Amygdala (tissue), 56 donors: Measurements from ENCODE around the gene GCDH.
A peak's percentile ranks its signal among the peaks of the same experiment; 100 is the strongest.

ENCODE experiments used
- DNase-seq, 56 donors: peaks; one replicate each; lab custom pipeline; 2025; lab: John Stamatoyannopoulos, UW

GCDH gene

DNA sequence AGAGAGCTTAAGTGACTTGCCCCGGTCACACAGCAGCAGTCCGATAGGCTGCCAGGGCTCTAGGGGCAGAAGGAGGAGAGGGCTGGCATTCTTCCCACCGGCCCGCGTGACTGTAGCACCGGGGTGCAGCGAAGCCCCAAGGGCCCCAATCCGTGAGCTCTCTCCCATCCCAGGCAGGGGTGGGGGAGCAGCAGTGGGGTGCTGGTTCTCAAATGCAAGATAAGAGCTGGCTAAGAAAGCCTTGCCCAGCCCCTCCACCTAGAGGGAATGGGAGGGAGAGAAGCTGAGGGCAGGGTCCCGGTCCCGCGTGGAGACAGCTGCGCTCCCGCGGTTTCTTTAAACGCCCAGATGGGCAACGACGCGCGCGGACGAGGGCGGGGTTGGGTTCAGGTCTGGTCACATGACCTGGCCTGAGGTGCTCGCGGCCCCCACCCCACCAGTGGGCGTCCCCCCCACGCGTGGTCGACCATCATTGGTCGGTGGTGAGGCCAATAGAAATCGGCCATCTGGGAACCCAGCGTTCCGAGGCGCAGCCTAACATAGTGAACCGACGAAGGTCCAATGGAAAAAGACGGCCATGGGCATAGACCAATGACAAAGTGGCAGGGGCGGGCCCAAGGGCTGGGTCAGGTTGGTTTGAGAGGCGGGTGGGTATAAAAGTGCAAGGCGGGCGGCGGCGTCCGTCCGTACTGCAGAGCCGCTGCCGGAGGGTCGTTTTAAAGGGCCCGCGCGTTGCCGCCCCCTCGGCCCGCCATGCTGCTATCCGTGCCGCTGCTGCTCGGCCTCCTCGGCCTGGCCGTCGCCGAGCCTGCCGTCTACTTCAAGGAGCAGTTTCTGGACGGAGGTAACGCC, 47.2 kb downstream of the GCDH start, which contains the start of gene CALR:
TSS of gene CALR (plus strand) at position 683 of the 852 bp plus-strand sequence. CDS start at position 754, 71 bp downstream.
- DNase-seq = peak in 55 of 56 donors; percentile 76 to 100 (median 99)

DNA sequence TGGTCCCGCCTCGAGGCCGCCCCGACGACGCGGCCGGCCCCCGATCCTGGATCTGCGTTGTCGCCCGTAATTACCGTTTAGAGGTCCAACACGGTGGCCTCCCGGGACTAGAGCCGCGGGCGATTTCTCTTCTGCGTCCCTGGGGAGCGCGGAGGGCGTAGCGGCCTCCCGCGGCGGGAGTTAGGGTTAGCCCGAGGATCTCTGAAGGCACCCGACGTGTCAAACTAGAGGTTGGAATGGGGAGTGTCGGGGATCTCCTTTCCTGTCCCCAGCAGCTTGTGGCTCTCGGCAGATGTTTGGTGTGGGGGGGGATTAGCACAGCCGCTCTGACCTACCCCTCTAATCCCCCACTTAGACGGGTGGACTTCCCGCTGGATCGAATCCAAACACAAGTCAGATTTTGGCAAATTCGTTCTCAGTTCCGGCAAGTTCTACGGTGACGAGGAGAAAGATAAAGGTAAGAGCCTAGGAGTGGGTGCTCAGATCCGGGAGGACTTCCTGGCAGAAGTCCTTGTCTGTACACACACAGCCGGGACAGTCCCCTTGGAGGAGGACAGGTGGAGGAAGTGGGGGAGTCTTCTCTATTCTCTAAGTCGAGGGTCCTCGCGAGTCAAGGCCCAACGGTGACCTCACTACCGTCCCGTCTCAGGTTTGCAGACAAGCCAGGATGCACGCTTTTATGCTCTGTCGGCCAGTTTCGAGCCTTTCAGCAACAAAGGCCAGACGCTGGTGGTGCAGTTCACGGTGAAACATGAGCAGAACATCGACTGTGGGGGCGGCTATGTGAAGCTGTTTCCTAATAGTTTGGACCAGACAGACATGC, 48.0 kb downstream of the GCDH start:
- peak in 4 of 56 donors; percentile 9 to 47 (median 24) for DNase-seq

- DNase-seq = no peak
Observed at GRCh38 chr19:12939975-12940423, 49.0 kb downstream of the GCDH start.

DNA sequence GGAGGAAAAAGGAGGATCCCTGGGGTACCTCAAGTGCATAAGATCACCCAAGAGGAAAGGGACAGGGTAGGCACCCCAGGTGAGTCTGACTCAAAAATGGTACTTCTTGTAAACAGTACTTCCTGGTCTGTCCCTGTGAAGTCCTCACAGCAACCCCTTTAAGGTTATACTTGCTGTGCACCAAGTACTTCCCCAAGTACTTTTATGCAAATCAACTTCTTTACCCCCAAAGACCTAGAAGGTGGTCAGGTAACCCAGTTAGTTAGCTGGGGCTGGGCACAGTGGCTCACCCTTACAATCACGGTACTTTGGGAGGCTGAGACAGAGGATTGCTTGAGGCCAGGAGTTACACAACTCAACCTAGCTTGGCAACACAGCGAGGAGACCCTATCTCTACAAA, 49.9 kb downstream of the GCDH start:
- no peak for DNase-seq

- no peak for DNase-seq
Observed at GRCh38 chr19:12943437-12944044, 52.6 kb downstream of the GCDH start.

DNA sequence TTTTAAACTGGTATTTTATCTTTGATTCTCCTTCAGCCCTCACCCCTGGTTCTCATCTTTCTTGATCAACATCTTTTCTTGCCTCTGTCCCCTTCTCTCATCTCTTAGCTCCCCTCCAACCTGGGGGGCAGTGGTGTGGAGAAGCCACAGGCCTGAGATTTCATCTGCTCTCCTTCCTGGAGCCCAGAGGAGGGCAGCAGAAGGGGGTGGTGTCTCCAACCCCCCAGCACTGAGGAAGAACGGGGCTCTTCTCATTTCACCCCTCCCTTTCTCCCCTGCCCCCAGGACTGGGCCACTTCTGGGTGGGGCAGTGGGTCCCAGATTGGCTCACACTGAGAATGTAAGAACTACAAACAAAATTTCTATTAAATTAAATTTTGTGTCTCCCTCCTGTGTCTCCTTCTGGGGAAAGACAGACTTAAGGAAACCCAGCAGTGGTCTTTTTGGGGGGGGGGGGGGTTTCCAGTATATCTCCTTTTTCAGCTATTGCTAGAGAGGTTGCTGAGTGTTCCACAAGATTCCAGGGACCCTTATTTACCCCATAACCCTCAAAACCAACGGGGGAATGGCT, 53.2 kb downstream of the GCDH start:
- DNase-seq = no peak

DNA sequence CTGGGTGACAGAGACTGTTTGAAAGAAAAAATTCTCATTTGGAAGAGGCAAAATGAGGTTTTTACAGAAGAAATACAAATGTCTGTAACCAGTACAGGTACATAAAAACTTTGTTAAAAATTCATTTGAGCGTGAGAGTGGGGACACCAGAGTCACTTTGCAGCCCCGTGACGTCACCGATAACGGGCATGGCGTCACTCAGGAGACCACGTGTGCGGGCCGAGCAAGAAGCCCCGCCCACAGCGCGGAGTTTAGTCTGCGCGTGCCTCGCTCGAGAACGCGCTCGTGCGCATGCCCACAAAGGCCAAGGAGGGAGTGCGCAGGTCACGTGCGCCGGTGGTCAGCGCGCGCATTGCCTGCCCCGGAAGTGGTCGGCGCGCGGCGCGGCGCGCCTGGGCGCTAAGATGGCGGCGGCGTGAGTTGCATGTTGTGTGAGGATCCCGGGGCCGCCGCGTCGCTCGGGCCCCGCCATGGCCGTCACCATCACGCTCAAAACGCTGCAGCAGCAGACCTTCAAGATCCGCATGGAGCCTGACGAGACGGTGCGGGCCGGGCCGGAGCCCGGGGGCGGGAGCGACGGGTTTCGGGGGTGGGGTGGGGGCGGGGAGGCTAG, 54.6 kb downstream of the GCDH start, which contains the start of gene RAD23A:
TSS of gene RAD23A (plus strand) at position 384 of the 613 bp plus-strand sequence. CDS start at position 471, 87 bp downstream.
- peak; percentile 44 to 95 (median 83) for DNase-seq

GRCh38 chr19:12946092-12946721, 55.2 kb downstream of the GCDH start:
- DNase-seq = peak in 14 of 56 donors; percentile 10 to 64 (median 42)

DNA sequence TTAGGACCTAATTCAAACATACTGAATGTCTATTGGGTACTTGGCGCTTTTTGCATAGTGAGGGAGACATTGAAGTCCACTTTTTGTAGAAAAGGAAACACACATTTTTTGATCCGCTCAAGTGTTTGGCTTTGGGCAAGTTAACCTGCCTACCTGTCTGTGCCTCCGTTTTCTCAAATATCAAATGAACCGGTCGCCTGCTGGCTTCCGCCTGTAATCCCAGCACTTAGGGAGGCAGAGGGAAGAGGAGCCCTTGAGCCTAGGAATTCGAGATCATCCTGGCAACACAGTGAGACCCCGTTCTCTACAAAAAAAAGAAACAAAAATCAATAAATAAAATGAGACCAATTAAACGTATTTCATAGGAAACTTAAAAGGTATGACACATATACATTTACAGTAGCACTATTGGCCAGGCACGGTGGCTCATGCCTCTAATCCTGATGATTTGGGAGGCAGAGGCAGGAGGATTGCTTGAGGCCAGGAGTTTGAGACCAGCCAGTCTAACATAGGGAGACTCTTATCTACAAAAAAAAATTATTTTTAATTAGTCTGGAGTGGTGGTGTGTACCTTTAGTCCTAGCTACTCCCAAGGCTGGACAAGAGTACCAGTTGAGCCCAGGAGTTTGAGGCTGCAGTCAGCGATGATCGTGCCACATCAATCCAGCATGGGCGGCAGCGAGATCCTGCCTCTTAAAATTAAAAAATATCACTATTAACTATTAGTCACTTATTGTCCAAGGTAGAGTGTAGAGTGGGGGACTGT, 56.0 kb downstream of the GCDH start:
- no peak for DNase-seq

GRCh38 chr19:12947702-12948611, 57.0 kb downstream of the GCDH start:
- peak in 21 of 56 donors; percentile 7 to 55 (median 31) for DNase-seq

DNA sequence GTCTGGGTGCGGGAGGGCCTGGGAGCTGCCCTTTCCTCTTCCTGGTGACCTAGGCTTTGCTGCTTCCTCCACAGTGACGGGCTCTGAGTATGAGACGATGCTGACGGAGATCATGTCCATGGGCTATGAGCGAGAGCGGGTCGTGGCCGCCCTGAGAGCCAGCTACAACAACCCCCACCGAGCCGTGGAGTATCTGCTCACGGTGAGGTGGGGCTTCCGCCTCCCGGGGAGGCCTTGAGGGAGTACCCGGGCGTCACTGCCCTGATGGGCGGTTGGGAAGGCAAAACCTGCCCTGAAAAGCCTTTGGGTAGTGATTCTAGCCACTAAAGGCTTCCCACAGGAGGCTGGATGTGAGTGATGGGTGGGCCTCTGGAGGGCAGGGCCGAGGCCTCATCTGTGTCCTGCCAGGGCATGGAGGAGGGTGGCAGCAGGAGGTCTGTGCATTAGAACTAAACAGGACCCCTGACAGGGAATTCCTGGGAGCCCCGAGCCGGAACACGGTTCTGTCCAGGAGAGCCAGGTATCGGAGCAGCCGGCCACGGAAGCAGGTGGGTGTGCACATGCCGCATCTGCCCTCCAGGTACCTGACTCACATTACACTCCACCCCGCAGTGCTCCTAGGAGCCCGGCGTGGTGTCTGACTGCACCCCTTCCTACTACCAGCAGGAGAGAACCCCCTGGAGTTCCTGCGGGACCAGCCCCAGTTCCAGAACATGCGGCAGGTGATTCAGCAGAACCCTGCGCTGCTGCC, 57.8 kb downstream of the GCDH start:
- no peak for DNase-seq
